Activated CD8-positive, alpha-beta T cell treated with anti-CD3 and anti-CD28 coated beads for 36 hours (primary cell): Measurements from ENCODE around the gene GARIN5A. TPM values are rescaled to one million over a fixed set of nuclear protein-coding genes. Genes with fewer than 3 reads are reported as not detected.

ENCODE experiments used
- ATAC-seq: fragments of 200-7000 bp; cut with Tn5 transposase; one replicate; pipeline ENCODE4 v1.10.0; 2021; ENCODE audit warnings: mild to moderate bottlenecking, moderate library complexity
- CTCF ChIA-PET: fragments of 350-600 bp; sonication (Branson Sonifier 250); formaldehyde crosslinking; loops from one replicate; lab custom pipeline; 2021; ENCODE audit warnings: antibody characterized with exemption; lab: Charles Lee
- POLR2A ChIA-PET: fragments of 350-600 bp; sonication (Branson Sonifier 250); formaldehyde crosslinking; loops from one replicate; lab custom pipeline; 2021; ENCODE audit warnings: antibody characterized with exemption; lab: Charles Lee
- DNase-seq: peaks from one replicate; pipeline ENCODE4 v3.0.0-alpha.2; 2020
- H3K27ac Mint-ChIP-seq: one replicate; pipeline ENCODE4 v1.8.0; 2021; ENCODE audit warnings: mild to moderate bottlenecking, mixed read lengths
- H3K27me3 Mint-ChIP-seq: one replicate; pipeline ENCODE4 v1.8.0; 2021; ENCODE audit warnings: mixed read lengths
- H3K36me3 Mint-ChIP-seq: one replicate; pipeline ENCODE4 v1.8.0; 2021; ENCODE audit warnings: low read depth, mixed read lengths
- H3K4me1 Mint-ChIP-seq: one replicate; pipeline ENCODE4 v1.8.0; 2021; ENCODE audit warnings: low read depth, mixed read lengths
- H3K4me3 Mint-ChIP-seq: one replicate; pipeline ENCODE4 v1.8.0; 2021; ENCODE audit warnings: mild to moderate bottlenecking, moderate library complexity, mixed read lengths
- H3K9me3 Mint-ChIP-seq: one replicate; pipeline ENCODE4 v1.8.0; 2021; ENCODE audit warnings: mixed read lengths
- CTCF ChIP-seq: fragments of 200-600 bp; IDR thresholded peaks from one replicate; pipeline ENCODE4 v1.8.0; 2022; ENCODE audit warnings: antibody characterized with exemption, mild to moderate bottlenecking
- intact Hi-C: fragments of 100-400 bp; cut with micrococcal nuclease; formaldehyde crosslinking; loops from one replicate; pipeline ENCODE4 v1.10.0; 2022
- total RNA-seq, 2 experiments: library from RNA; stranded (reverse); gene quantifications; one replicate each; pipeline ENCODE4 v1.2.3, GENCODE V29; 2021

GARIN5A gene
- total RNA-seq, 2 experiments from 2014 or later: 0.36 to 1.5 TPM

- CTCF ChIA-PET: no interaction called here
- Mint-ChIP-seq H3K27ac (no peak overlapping the region), H3K9me3 (no peaks in the 10 kb centered on the region), H3K27me3 (peaks cover 5% of the 10 kb centered on the region), H3K4me3 (no peak overlapping the region), H3K4me1 (peaks cover 13% of the 10 kb centered on the region), H3K36me3 (no peaks in the 10 kb centered on the region)
- no peak for ATAC-seq
- no peak for TF ChIP-seq CTCF
- intact Hi-C loops: no loop called here
- POLR2A ChIA-PET: interaction anchor here (0.6 kb wide), 1 partner anchor 23 kb away, joined by 3 read pairs; no protein-coding TSS in a partner anchor
- no peak for DNase-seq
Measured at GRCh38 chr19:50515168-50515561, 38.5 kb upstream of the GARIN5A start.

- POLR2A ChIA-PET: no interaction called here
- no peak for TF ChIP-seq CTCF
- no peaks in the 10 kb centered on the region for H3K36me3 Mint-ChIP-seq
- no peak overlapping the region for H3K27ac Mint-ChIP-seq
- ATAC-seq (no peak), DNase-seq (no peak)
- no peak overlapping the region for H3K4me3 Mint-ChIP-seq
- peaks cover 5% of the 10 kb centered on the region for H3K27me3 Mint-ChIP-seq
- H3K4me1 Mint-ChIP-seq: peaks cover 13% of the 10 kb centered on the region
- intact Hi-C loops: no loop called here
- no peaks in the 10 kb centered on the region for H3K9me3 Mint-ChIP-seq
- CTCF ChIA-PET: no interaction called here
Measured at GRCh38 chr19:50514346-50515167, 37.9 kb upstream of the GARIN5A start.

- no peak for ATAC-seq
- CTCF ChIA-PET: no interaction called here
Measured at GRCh38 chr19:50513746-50514345, 37.2 kb upstream of the GARIN5A start, which contains the start of gene ASPDH. Gene ASPDH (minus strand): TSS chr19:50513913. CDS start chr19:50513823, 90 bp downstream.

DNA sequence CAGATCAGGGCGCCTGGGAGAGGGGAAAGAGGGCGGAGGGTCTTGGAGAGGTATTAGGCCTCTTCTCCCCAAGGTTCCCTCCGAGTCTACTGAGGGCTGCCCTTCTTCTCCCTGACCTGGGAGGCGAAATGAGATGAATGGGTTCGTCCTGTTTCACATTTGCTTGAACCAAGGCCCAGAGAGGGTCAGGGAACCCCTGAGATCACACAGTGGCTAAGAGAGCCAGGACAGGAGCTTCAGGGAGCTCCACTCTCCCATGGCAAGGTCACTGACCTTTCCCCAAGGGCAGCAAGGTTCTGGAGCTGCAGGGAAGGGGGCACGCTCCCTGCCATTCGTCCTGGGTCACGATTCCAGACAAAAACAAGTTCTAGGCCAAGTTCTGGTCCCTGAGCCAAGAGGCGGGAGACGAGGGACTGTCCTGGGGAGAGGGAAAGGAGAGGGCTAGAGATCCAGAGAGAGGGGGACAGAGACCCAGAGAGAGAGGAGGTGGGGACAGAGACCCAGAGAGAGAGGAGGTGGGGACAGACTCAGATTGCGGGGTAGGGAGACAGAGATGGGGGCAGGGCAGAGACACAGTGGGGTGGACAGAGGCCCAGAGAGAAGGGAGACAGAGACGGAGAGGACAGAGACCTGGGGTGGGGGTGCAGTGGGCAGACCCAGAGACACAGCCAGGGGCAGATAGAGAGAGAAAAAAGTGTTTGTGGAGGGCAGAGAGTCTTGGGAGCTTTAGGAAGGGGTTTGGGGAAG is 36.5 kb upstream of the GARIN5A start:
- Mint-ChIP-seq H3K4me1 (peaks cover 13% of the 10 kb centered on the region), H3K36me3 (no peaks in the 10 kb centered on the region), H3K9me3 (no peaks in the 10 kb centered on the region), H3K27me3 (peaks cover 5% of the 10 kb centered on the region), H3K27ac (no peak overlapping the region), H3K4me3 (no peak overlapping the region)
- ChIA-PET CTCF (interaction anchor here (1.0 kb wide), 1 partner anchor 156 kb away, joined by 3 read pairs; no protein-coding TSS in a partner anchor), POLR2A (no interaction called here)
- ATAC-seq (no peak), DNase-seq (no peak)
- no peak for TF ChIP-seq CTCF
- intact Hi-C loops: no loop called here

More at GRCh38 chr19:50513746-50514345, 37.2 kb upstream of the GARIN5A start, which contains the start of gene ASPDH:
- TF ChIP-seq CTCF: no peak
- no peak for DNase-seq
- H3K9me3 Mint-ChIP-seq: no peaks in the 10 kb centered on the region
- POLR2A ChIA-PET: no interaction called here
- peaks cover 5% of the 10 kb centered on the region for H3K27me3 Mint-ChIP-seq
- H3K4me3 Mint-ChIP-seq: no peak within 1 kb of the TSS
- H3K27ac Mint-ChIP-seq: no peak within 1 kb of the TSS
- intact Hi-C loops: no loop called here
- H3K4me1 Mint-ChIP-seq: peaks cover 13% of the 10 kb centered on the region
- H3K36me3 Mint-ChIP-seq: no peaks in the 10 kb centered on the region
